ENCODE data around the gene ST6GALNAC1. TPM values are rescaled to one million over a fixed set of nuclear protein-coding genes. Genes with fewer than 3 reads are reported as not detected.

Gene ST6GALNAC1
- total and polyA plus RNA-seq, 2 experiments from 2014 or later: not detected

GRCh38 chr17:76593959-76594358 is 49.6 kb downstream of the ST6GALNAC1 start:
- 86 to 89% methylated on average over 4 of the region's 4 CpGs for WGBS, 2 experiments (ENCODE audit: low coverage in 1 of 2, low lambda C conversion rate in 2 of 2, missing lambda C conversion rate in 2 of 2)
- Histone ChIP-seq H2AFZ (no peak overlapping the region), H3K79me2 (ENCODE audit: insufficient read depth) (no peaks in the 10 kb centered on the region), H3K4me3 (no peak overlapping the region), H3K4me1 (ENCODE audit: insufficient read depth) (no peaks in the 10 kb centered on the region), H3K4me2 (ENCODE audit: unreplicated experiment) (no peak overlapping the region), H3K9me3 (ENCODE audit: low read depth) (no peaks in the 10 kb centered on the region), H3F3A (ENCODE audit: insufficient read depth) (no peaks in the 10 kb centered on the region), H3K27ac (no peak overlapping the region), H3K9ac (no peak overlapping the region), H3K27me3 (replicated peaks; ENCODE audit: insufficient read depth) (no peaks in the 10 kb centered on the region), H3K9me2 (ENCODE audit: insufficient read depth) (no peaks in the 10 kb centered on the region), H3K36me3 (ENCODE audit: low read depth) (no peaks in the 10 kb centered on the region), H4K20me1 (ENCODE audit: insufficient read depth) (no peaks in the 10 kb centered on the region)
- DNase-seq: no peak
- TF ChIP-seq EZH2 (IDR thresholded peaks at IDR 0.05; ENCODE audit: insufficient read depth, poor library complexity, severe bottlenecking): no peak
- no peak for TF ChIP-seq EZH2phosphoT487 (IDR thresholded peaks at IDR 0.05; ENCODE audit: insufficient read depth, low read depth)
- in situ Hi-C loops (cut with MboI): loop anchor here (25.0 kb wide), 1 partner anchor 107 kb away; no protein-coding TSS in a partner anchor

- no peak overlapping the region for H3K4me3 ChIP-seq
- H4K20me1 ChIP-seq (ENCODE audit: insufficient read depth): no peaks in the 10 kb centered on the region
- H3K36me3 ChIP-seq (ENCODE audit: low read depth): no peaks in the 10 kb centered on the region
- H3K9me2 ChIP-seq (ENCODE audit: insufficient read depth): no peaks in the 10 kb centered on the region
- in situ Hi-C loops (cut with MboI): loop anchor here (25.0 kb wide), 1 partner anchor 106 kb away; no protein-coding TSS in a partner anchor
- H3K27ac ChIP-seq: no peak overlapping the region
- H3K4me1 ChIP-seq (ENCODE audit: insufficient read depth): no peaks in the 10 kb centered on the region
- peak; percentile 33 for DNase-seq
- WGBS, 2 experiments (ENCODE audit: low coverage in 1 of 2, low lambda C conversion rate in 2 of 2, missing lambda C conversion rate in 2 of 2): 42 to 47% methylated on average over 8 of the region's 8 CpGs
- no peak overlapping the region for H3K9ac ChIP-seq
- no peaks in the 10 kb centered on the region for H3F3A ChIP-seq (ENCODE audit: insufficient read depth)
- no peaks in the 10 kb centered on the region for H3K27me3 ChIP-seq (replicated peaks; ENCODE audit: insufficient read depth)
- H3K4me2 ChIP-seq (ENCODE audit: unreplicated experiment): no peak overlapping the region
- TF ChIP-seq EZH2phosphoT487 (IDR thresholded peaks at IDR 0.05; ENCODE audit: insufficient read depth, low read depth) (no peak), EZH2 (IDR thresholded peaks at IDR 0.05; ENCODE audit: insufficient read depth, poor library complexity, severe bottlenecking) (no peak)
- no peaks in the 10 kb centered on the region for H3K79me2 ChIP-seq (ENCODE audit: insufficient read depth)
- H3K9me3 ChIP-seq (ENCODE audit: low read depth): no peaks in the 10 kb centered on the region
- no peak overlapping the region for H2AFZ ChIP-seq
These were observed 50.2 kb downstream of the ST6GALNAC1 start for GRCh38 chr17:76593384-76593826.

- no peaks in the 10 kb centered on the region for H3K9me2 ChIP-seq (ENCODE audit: insufficient read depth)
- H3K4me2 ChIP-seq (ENCODE audit: unreplicated experiment): no peak overlapping the region
- no peaks in the 10 kb centered on the region for H3K36me3 ChIP-seq (ENCODE audit: low read depth)
- no peak overlapping the region for H2AFZ ChIP-seq
- no peak overlapping the region for H3K4me3 ChIP-seq
- no peaks in the 10 kb centered on the region for H3K4me1 ChIP-seq (ENCODE audit: insufficient read depth)
- no peaks in the 10 kb centered on the region for H3K79me2 ChIP-seq (ENCODE audit: insufficient read depth)
- H3K27me3 ChIP-seq (replicated peaks; ENCODE audit: insufficient read depth): peaks cover 17% of the 10 kb centered on the region
- no peak overlapping the region for H3K9ac ChIP-seq
- in situ Hi-C loops (cut with MboI): loop anchor here (25.0 kb wide), 1 partner anchor 101 kb away; no protein-coding TSS in a partner anchor
- no peaks in the 10 kb centered on the region for H3K9me3 ChIP-seq (ENCODE audit: low read depth)
- H4K20me1 ChIP-seq (ENCODE audit: insufficient read depth): no peaks in the 10 kb centered on the region
- no peak overlapping the region for H3K27ac ChIP-seq
- DNase-seq: no peak
- TF ChIP-seq EZH2phosphoT487 (IDR thresholded peaks at IDR 0.05; ENCODE audit: insufficient read depth, low read depth) (no peak), EZH2 (IDR thresholded peaks at IDR 0.05; ENCODE audit: insufficient read depth, poor library complexity, severe bottlenecking) (no peak)
- peaks cover 4% of the 10 kb centered on the region; the same call in 1 of the 2 replicates for H3F3A ChIP-seq (ENCODE audit: insufficient read depth)
These were observed 55.4 kb downstream of the ST6GALNAC1 start for GRCh38 chr17:76588182-76588581.

- Histone ChIP-seq H3K9me2 (ENCODE audit: insufficient read depth) (no peaks in the 10 kb centered on the region), H2AFZ (no peak overlapping the region), H3F3A (ENCODE audit: insufficient read depth) (peaks cover 4% of the 10 kb centered on the region; the same call in 1 of the 2 replicates), H3K9me3 (ENCODE audit: low read depth) (no peaks in the 10 kb centered on the region), H3K4me3 (no peak overlapping the region), H3K36me3 (ENCODE audit: low read depth) (no peaks in the 10 kb centered on the region), H3K4me1 (ENCODE audit: insufficient read depth) (no peaks in the 10 kb centered on the region), H3K4me2 (ENCODE audit: unreplicated experiment) (no peak overlapping the region), H3K79me2 (ENCODE audit: insufficient read depth) (no peaks in the 10 kb centered on the region), H3K27ac (no peak overlapping the region), H3K9ac (no peak overlapping the region), H4K20me1 (ENCODE audit: insufficient read depth) (no peaks in the 10 kb centered on the region), H3K27me3 (replicated peaks; ENCODE audit: insufficient read depth) (peaks cover 17% of the 10 kb centered on the region)
- in situ Hi-C loops (cut with MboI): loop anchor here (25.0 kb wide), 1 partner anchor 100 kb away; no protein-coding TSS in a partner anchor
- WGBS, 2 experiments (ENCODE audit: low coverage in 1 of 2, low lambda C conversion rate in 2 of 2, missing lambda C conversion rate in 2 of 2): 33 to 37% methylated on average over 17 of the region's 17 CpGs
- TF ChIP-seq EZH2 (IDR thresholded peaks at IDR 0.05; ENCODE audit: insufficient read depth, poor library complexity, severe bottlenecking) (no peak), EZH2phosphoT487 (IDR thresholded peaks at IDR 0.05; ENCODE audit: insufficient read depth, low read depth) (no peak)
- DNase-seq: no peak
These were observed 56.6 kb downstream of the ST6GALNAC1 start for GRCh38 chr17:76586741-76587487.
